Measurements from ENCODE around the gene STX11.

Gene STX11

DNA sequence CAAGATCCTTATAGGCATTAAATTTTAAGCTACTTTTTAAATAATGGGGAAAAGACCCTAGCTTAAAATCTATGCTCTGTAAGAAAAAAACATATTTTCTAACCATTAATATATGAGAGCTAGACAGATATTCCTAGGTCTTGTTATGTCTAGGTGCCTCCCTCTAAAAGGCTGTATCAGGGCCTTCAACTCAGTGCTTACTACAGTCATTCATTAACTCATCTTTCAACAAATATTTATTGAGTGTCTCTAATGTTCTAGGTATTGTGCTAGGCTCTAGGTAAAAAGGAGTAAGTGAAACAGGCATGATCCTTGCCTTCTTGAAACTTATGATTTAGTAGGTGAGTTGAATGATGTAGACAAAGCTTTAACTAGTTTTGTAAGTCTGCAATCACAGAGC lies 6.4 kb upstream of the STX11 start:
- DNase-seq, result no peak

DNA sequence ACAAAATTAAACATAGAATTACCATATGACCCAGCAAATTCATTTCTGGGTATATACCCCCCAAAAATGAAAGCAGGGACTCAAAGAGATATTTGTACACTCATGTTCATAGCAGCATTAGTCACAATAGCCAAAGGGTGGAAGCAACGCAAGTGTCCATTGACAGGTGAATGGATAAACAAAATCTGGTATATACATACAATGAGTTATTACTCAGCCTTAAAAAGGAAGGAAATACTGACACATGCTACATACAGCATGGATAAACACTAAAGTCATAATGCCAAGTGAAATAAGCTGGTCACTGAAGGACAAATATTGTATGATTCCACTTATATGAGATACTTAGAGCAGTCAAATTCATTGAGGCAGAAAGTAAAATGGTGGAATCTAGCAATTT lies 5.3 kb upstream of the STX11 start:
- DNase-seq, result no peak

GRCh38 chr6:144145541-144145940 lies 4.8 kb upstream of the STX11 start:
- DNase-seq, result no peak

DNA sequence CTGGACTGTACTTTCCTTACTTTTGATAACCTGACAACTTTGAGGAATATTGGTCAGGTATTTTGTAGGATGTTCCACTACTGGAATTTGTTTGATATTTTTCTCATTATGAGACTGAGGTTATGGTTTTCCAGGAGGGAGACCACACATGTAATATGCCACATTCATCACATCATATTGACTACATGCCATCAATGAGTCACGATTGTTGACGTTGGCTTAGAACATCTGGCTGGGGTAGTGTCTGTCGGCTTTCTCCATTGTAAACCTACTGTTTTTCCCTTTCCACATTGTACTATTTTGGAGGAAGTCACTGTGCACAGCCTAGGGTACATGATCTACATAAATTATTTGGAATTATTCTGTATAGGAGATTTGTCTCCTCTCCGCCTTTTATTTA lies 1.4 kb upstream of the STX11 start:
- no peak for DNase-seq

DNA sequence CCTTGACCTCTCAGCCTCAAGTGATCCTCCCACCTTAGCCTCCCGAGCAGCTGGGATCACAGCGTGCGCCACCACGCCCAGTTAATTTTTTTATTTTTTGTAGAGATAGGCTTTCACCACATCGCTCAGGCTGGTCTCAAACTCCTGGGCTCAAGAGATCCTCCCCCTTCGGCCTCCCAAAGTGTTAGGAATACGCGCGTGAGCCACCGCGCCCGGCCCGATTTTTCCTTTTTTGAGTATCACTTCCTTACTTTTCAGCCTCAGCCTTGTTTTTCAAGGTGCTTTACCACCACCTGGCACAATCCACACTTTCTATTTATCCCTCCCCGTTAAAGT lies 791 bp upstream of the STX11 start:
- DNase-seq, result no peak

GRCh38 chr6:144150710-144151657 lies 667 bp downstream of the STX11 start:
- peak; percentile 40 to 44 for DNase-seq

DNA sequence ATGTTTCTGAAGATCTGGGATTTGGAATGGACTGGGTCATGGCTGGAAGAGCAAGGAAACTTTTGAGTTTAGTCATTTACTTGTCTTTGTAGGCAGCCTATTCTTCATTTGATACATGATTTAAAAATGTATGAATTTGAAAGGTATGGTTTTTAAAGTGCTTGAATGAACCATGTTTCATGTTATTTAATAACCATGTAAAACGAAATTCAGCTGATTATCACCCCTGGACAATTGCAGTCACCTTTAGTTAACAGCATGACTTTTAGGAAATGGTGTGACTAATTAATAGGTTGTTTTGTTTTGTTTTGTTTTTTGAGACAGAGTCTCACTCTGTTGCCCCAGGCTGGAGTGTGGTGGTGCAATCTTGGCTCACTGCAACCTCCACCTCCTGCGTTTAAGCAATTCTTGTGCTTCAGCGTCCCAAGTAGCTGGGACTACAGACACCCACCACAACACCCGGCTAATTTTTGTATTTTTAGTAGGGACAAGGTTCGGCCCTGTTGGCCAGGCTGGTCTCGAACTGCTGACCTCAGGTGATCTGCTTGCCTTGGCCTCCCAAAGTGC lies 2.1 kb downstream of the STX11 start:
- no peak for DNase-seq

GRCh38 chr6:144153260-144153659 lies 2.9 kb downstream of the STX11 start:
- no peak for DNase-seq

- DNase-seq, result no peak
Observed at GRCh38 chr6:144153971-144154370, 3.7 kb downstream of the STX11 start.

- DNase-seq, result no peak
Observed at GRCh38 chr6:144155529-144155928, 5.2 kb downstream of the STX11 start.

DNA sequence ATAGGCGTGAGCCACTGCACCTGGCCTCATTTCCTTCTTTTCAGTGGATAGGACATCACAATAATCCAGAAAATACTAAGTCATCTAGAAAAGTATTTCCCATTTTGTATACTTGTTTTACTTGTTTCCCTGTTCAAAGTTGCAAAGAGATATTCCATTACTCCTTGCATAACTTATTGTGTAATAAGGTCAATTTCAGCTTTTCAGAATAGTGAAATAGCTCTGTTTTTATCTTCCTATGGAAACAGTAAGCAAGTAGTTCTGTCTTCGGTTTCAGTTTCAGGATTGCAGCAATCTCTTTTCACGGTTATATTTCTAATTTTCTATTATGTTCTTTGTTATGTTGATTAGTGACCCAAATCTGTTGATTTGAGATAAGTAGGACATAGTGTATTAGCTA lies 6.0 kb downstream of the STX11 start:
- no peak for DNase-seq

GRCh38 chr6:144156991-144157390 lies 6.7 kb downstream of the STX11 start:
- no peak for DNase-seq

GRCh38 chr6:144158133-144158532 lies 7.8 kb downstream of the STX11 start:
- DNase-seq, result no peak

GRCh38 chr6:144159223-144159622 lies 8.9 kb downstream of the STX11 start:
- no peak for DNase-seq

DNA sequence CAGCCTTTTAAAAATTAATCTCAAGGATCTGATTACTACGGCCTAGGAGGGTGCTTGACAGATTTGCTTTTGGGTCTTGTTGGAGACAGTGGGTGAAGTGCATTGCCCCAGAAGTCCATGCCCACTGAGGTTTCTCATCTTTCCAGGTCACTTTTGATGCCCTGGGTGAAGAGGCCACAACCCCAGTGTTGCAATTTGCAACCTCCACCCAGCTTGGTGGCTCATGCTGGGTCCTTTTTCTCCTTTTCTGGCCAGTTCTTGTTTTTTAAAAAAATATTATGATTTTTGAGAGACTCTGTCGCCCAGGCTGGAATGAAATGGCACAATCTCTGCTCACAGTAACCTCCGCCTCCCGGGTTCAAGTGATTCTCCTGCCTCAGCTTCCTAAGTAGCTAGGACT lies 9.4 kb downstream of the STX11 start:
- no peak for DNase-seq

DNA sequence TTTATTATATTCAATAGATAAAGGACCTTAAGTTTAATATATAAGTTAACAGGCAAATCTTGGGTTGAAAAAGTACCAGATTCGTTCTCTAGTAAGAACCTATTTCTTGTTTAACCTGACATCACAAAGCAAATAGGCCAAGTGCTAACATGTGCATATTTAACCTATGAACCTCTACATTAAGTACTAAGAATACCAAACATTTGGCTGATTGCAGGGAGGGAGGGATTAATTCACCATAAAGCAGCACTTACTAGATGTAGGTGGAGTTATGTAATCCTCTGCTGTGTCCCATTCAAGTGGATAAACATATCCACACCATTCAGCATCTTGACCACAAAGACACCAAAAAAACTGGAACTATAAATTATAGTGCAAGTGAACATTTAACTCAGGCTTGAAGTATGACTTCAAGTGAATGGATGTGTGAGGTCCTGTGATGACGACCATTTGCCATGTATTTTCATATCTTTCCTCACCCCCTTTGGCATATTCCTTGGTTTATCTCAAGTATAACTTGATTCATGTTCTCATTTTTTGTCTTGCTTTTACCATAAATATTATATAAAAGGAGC lies 10.2 kb downstream of the STX11 start:
- no peak for DNase-seq

- no peak for DNase-seq
Observed at GRCh38 chr6:144161975-144162374, 11.7 kb downstream of the STX11 start.

DNA sequence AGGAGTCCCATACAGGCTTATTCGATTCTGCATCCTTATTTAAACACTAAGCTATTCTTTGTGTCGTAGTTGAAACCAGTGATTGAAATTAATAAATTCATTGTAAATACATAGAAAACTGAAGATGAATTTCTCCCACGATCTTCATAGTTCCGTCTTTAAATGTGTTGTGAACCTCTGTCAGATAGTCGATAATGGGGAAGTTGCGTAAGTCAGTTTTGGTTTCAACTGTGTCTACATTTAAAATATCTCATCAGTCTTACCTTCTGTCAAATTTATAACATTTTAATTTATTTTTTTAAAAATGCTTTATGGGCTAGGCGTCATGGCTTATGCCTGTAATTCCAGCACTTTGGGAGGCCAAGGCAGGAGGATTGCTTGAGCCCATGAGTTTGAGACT lies 12.7 kb downstream of the STX11 start:
- peak; percentile 57 to 66 for DNase-seq

- no peak for DNase-seq
Observed at GRCh38 chr6:144165784-144166183, 15.5 kb downstream of the STX11 start.

- no peak for DNase-seq
Observed at GRCh38 chr6:144170044-144170443, 19.7 kb downstream of the STX11 start.

- DNase-seq, result no peak
Observed at GRCh38 chr6:144171406-144171805, 21.1 kb downstream of the STX11 start.

DNA sequence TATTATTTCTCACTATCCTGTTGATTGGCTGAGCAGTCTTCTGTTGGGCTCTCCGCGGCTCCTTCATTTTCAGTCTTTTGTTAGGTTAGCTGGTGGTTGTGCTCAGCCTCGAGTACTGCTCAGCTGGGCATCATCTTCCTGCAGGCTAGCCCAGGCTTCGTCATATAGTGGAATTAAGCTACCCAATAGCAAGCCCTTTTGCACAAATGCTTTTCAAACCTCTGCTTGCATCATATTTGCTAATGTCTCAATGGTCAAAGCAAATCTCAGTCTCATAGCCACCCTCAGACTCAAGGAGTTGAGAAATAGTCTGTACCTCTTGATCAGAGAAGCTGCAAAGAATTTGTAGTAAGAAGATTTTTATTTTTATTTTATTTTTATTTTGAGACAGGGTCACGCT lies 23.7 kb downstream of the STX11 start:
- no peak for DNase-seq

- DNase-seq, result no peak
Observed at GRCh38 chr6:144176043-144176442, 25.7 kb downstream of the STX11 start.

DNA sequence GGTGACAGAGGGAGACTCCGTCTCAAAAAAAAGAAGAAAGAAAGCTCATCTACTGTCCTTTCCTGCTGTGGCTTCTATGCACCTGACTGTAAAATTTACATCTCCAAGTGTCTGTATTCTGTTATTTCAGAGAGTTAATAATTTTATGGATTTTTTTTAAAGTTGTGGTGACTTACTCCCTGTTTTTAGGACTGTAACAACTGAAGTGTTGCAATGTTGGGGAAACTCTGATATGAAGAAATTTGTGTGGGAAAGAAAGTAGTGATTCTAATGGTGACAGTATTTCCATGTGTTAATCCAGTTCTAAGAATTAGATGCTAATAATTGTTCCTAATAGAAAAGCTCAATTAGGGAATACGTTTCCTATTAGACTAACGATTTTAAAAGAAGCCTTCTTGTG lies 27.4 kb downstream of the STX11 start:
- DNase-seq, result no peak
